Measurements from ENCODE around the gene POLH. TPM values are rescaled to one million over a fixed set of nuclear protein-coding genes. Genes with fewer than 3 reads are reported as not detected.

POLH gene
- total and polyA plus RNA-seq, 2 experiments from 2014 or later, result 5.1 to 7.4 TPM

- no peak overlapping the region for H2AFZ ChIP-seq
These were observed 4.0 kb upstream of the POLH start for GRCh38 chr6:43572015-43572414.

DNA sequence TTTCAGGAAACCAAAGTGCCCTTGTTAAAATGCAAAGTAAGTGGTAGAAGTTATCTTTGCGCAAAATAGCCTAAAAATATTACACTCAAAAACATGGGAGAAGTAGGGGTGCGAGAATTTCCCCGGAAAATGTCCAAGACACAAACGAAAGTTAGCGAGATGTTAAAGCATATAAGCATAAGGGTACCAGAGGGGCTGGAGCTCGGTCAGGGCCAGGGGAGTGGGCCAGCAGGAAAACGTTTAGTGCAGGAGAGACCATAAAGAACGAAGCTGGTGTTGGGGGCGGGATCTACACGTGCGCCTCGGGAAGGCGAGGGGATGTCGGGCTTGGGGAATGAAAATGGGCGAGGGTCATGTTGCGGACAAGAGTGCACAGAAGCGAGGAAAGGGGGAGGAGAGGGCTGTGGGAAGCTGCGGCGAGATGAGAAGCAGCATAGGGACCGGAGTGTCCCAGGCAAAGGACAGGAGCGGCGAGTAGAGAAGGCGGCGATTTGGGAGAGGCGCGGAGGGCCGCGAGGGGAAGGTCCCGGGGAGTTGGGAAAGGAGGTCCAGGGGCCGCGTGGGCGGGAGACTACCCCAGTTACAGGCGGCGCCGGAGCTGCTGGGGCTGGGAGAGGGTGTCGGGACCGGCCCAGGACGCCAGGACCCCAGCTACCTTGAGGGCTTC is 747 bp upstream of the POLH start:
- Histone ChIP-seq H3K4me1 (ENCODE audit: insufficient read depth) (peaks cover 13% of the 10 kb centered on the region), H3K9me2 (replicated peaks; ENCODE audit: insufficient read depth) (no peaks in the 10 kb centered on the region), H3K36me3 (replicated peaks; ENCODE audit: insufficient read depth, low read depth) (no peaks in the 10 kb centered on the region), H3K27me3 (no peaks in the 10 kb centered on the region), H3K4me2 (peak overlapping the region; percentile 86), H3K4me3 (peak overlapping the region; percentile 87), H3K27ac (peak overlapping the region; percentile 52), H3K9me3 (ENCODE audit: low read depth) (no peaks in the 10 kb centered on the region), H4K20me1 (ENCODE audit: insufficient read depth, poor library complexity, severe bottlenecking) (no peaks in the 10 kb centered on the region), H3K79me2 (peaks cover 66% of the 10 kb centered on the region), H2AFZ (peak overlapping the region; percentile 88)
- no peak for TF ChIP-seq EZH2phosphoT487 (IDR thresholded peaks at IDR 0.05; ENCODE audit: low read depth, severe bottlenecking, unreplicated experiment)
- TF ChIP-seq CTCF (IDR thresholded peaks at IDR 0.05; ENCODE audit: poor library complexity), result no peak
- no peak for TF ChIP-seq EZH2 (IDR thresholded peaks at IDR 0.05; ENCODE audit: borderline replicate concordance)
- DNase-seq (ENCODE audit: low spot score), result peak; percentile 55
- 3% methylated on average over 37 of the region's 38 CpGs for WGBS (ENCODE audit: low lambda C conversion rate, missing lambda C conversion rate)

More at GRCh38 chr6:43572015-43572414, 4.0 kb upstream of the POLH start:
- no peak for TF ChIP-seq EZH2 (IDR thresholded peaks at IDR 0.05; ENCODE audit: borderline replicate concordance)
- TF ChIP-seq CTCF (IDR thresholded peaks at IDR 0.05; ENCODE audit: poor library complexity), result no peak
- no peak for TF ChIP-seq EZH2phosphoT487 (IDR thresholded peaks at IDR 0.05; ENCODE audit: low read depth, severe bottlenecking, unreplicated experiment)
- Histone ChIP-seq H3K4me2 (no peak overlapping the region), H3K36me3 (replicated peaks; ENCODE audit: insufficient read depth, low read depth) (no peaks in the 10 kb centered on the region), H4K20me1 (ENCODE audit: insufficient read depth, poor library complexity, severe bottlenecking) (no peaks in the 10 kb centered on the region), H3K27ac (no peak overlapping the region), H3K9me2 (replicated peaks; ENCODE audit: insufficient read depth) (no peaks in the 10 kb centered on the region), H3K9me3 (ENCODE audit: low read depth) (no peaks in the 10 kb centered on the region), H3K79me2 (peaks cover 39% of the 10 kb centered on the region), H3K27me3 (no peaks in the 10 kb centered on the region), H3K4me1 (ENCODE audit: insufficient read depth) (peaks cover 3% of the 10 kb centered on the region), H3K4me3 (no peak overlapping the region)
- 95% methylated on average over 4 of the region's 4 CpGs for WGBS (ENCODE audit: low lambda C conversion rate, missing lambda C conversion rate)
- no peak for DNase-seq (ENCODE audit: low spot score)

DNA sequence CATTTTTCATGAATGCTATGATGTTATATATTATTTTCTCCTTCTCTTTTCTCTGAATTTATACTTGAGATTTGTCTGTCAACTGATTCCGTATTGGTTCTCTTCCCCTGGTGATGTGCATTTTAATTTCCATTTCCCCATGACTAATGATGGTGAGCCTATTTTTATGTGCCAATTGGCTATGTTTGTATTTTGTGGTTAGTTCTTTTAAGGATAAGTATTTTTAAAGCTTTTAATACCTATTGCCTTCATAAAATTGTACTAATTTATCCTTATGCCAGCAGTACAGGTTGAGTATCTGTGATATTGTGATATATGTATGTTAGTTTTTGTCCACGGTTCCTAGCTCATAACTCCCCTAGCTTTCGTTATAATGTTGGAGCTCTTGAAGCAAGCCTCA is 2.8 kb downstream of the POLH start:
- no peak overlapping the region for H2AFZ ChIP-seq
- peaks cover 13% of the 10 kb centered on the region for H3K4me1 ChIP-seq (ENCODE audit: insufficient read depth)
- H3K4me2 ChIP-seq, result no peak overlapping the region
- 95% methylated on average over 3 of the region's 3 CpGs for WGBS (ENCODE audit: low lambda C conversion rate, missing lambda C conversion rate)
- H3K27me3 ChIP-seq, result no peaks in the 10 kb centered on the region
- no peak for DNase-seq (ENCODE audit: low spot score)
- H3K4me3 ChIP-seq, result no peak overlapping the region
- H3K27ac ChIP-seq, result no peak overlapping the region
- no peaks in the 10 kb centered on the region for H3K36me3 ChIP-seq (replicated peaks; ENCODE audit: insufficient read depth, low read depth)
- TF ChIP-seq EZH2 (IDR thresholded peaks at IDR 0.05; ENCODE audit: borderline replicate concordance) (no peak), CTCF (IDR thresholded peaks at IDR 0.05; ENCODE audit: poor library complexity) (no peak), EZH2phosphoT487 (IDR thresholded peaks at IDR 0.05; ENCODE audit: low read depth, severe bottlenecking, unreplicated experiment) (no peak)
- peaks cover 53% of the 10 kb centered on the region for H3K79me2 ChIP-seq
- no peaks in the 10 kb centered on the region for H3K9me3 ChIP-seq (ENCODE audit: low read depth)
- H4K20me1 ChIP-seq (ENCODE audit: insufficient read depth, poor library complexity, severe bottlenecking), result no peaks in the 10 kb centered on the region
- H3K9me2 ChIP-seq (replicated peaks; ENCODE audit: insufficient read depth), result no peaks in the 10 kb centered on the region

Data from hepatocyte (in vitro differentiated cells).